IMR-90 (cell line): Measurements from ENCODE around the gene USP33. TPM values are rescaled to one million over a fixed set of nuclear protein-coding genes. Genes with fewer than 3 reads are reported as not detected.

Source experiments
- ATAC-seq: fragments of 200-7000 bp; cut with Tn5 transposase; 2 replicates; pipeline ENCODE4 v1.9.1; 2020; ENCODE audit warnings: low read depth, mild to moderate bottlenecking, moderate library complexity
- BruUV-seq: library from RNA; stranded (reverse); fragments of 400-500 nt; replicated peaks from 2 replicates; lab custom pipeline; 2021; lab: Mats Ljungman, UMichigan
- CTCF ChIA-PET: fragments of 300-600 bp; formaldehyde crosslinking; extraction: SDS; loops from one replicate; lab custom pipeline; 2021; ENCODE audit warnings: antibody characterized with exemption; lab: Yijun Ruan, JAX
- POLR2A ChIA-PET: fragments of 300-600 bp; sonication (Branson Sonifier 250); formaldehyde crosslinking; loops from one replicate; lab custom pipeline; 2022; ENCODE audit warnings: antibody characterized with exemption; ENCODE audit not compliant: unreplicated experiment; lab: Charles Lee
- DNase-seq: peaks from one replicate; pipeline ENCODE4 v3.0.0; 2013
- H2AFZ ChIP-seq: replicated peaks from 2 replicates; pipeline ENCODE3; 2013; ENCODE audit warnings: low read length, mild to moderate bottlenecking; ENCODE audit not compliant: poor library complexity
- H2AK5ac ChIP-seq: 2 replicates; pipeline ENCODE4 v1.6.1; 2013; ENCODE audit warnings: low read depth, low read length, inconsistent platforms
- H2AK9ac ChIP-seq: replicated peaks from 2 replicates; pipeline ENCODE3; 2013; ENCODE audit warnings: mild to moderate bottlenecking, low read depth, low read length, moderate library complexity; ENCODE audit not compliant: poor library complexity
- H2BK120ac ChIP-seq: 2 replicates; pipeline ENCODE4 v1.6.1; 2013; ENCODE audit warnings: low read depth, low read length, inconsistent platforms
- H2BK15ac ChIP-seq: 3 replicates; pipeline ENCODE4 v1.6.1; 2013; ENCODE audit warnings: low read depth, low read length, inconsistent platforms
- H2BK20ac ChIP-seq: 2 replicates; pipeline ENCODE4 v1.6.1; 2013; ENCODE audit warnings: low read depth, mild to moderate bottlenecking, inconsistent platforms, low read length, moderate library complexity
- H2BK5ac ChIP-seq: 2 replicates; pipeline ENCODE4 v1.6.1; 2013; ENCODE audit warnings: mild to moderate bottlenecking, low read depth, low read length, inconsistent platforms; ENCODE audit not compliant: poor library complexity, severe bottlenecking
- H3K14ac ChIP-seq: replicated peaks from 2 replicates; pipeline ENCODE4 v1.6.1; 2013; ENCODE audit warnings: low read depth, low read length, inconsistent platforms
- H3K18ac ChIP-seq: 2 replicates; pipeline ENCODE4 v1.6.1; 2013; ENCODE audit warnings: low read depth, low read length, control low read depth
- H3K23ac ChIP-seq: 2 replicates; pipeline ENCODE4 v1.6.1; 2013; ENCODE audit warnings: low read depth, low read length, inconsistent platforms
- H3K27ac ChIP-seq: 2 replicates; pipeline ENCODE4 v1.5.1; 2013; ENCODE audit warnings: mild to moderate bottlenecking, control low read depth, low read length; ENCODE audit not compliant: insufficient read depth
- H3K27me3 ChIP-seq: 2 replicates; pipeline ENCODE4 v1.6.1; 2013; ENCODE audit warnings: low read length; ENCODE audit not compliant: control insufficient read depth, insufficient read depth
- H3K36me3 ChIP-seq: 2 replicates; pipeline ENCODE4 v1.6.1; 2013; ENCODE audit warnings: low read length, mixed read lengths; ENCODE audit not compliant: control insufficient read depth, insufficient read depth
- H3K4ac ChIP-seq: 2 replicates; pipeline ENCODE4 v1.6.1; 2013; ENCODE audit warnings: low read depth, low read length, inconsistent platforms
- H3K4me1 ChIP-seq: 2 replicates; pipeline ENCODE4 v1.6.1; 2013; ENCODE audit warnings: low read length, mixed read lengths; ENCODE audit not compliant: control insufficient read depth, insufficient read depth
- H3K4me2 ChIP-seq: 2 replicates; pipeline ENCODE4 v1.6.1; 2013; ENCODE audit warnings: low read depth, mild to moderate bottlenecking, control low read depth, low read length, moderate library complexity
- H3K4me3 ChIP-seq: 2 replicates; pipeline ENCODE4 v1.5.1; 2013; ENCODE audit warnings: low read depth, mild to moderate bottlenecking, control low read depth, low read length, moderate library complexity; ENCODE audit not compliant: insufficient read depth
- H3K56ac ChIP-seq: 2 replicates; pipeline ENCODE4 v1.6.1; 2013; ENCODE audit warnings: low read length, inconsistent platforms; ENCODE audit not compliant: insufficient read depth; ENCODE audit errors: extremely low read depth
- H3K79me1 ChIP-seq, 2 experiments: 2 replicates each; pipeline ENCODE4 v1.6.1; 2013; ENCODE audit warnings: low read length in 2 of 2, inconsistent platforms in 1 of 2, low read depth in 1 of 2
- H3K9ac ChIP-seq: 2 replicates; pipeline ENCODE4 v1.6.1; 2013; ENCODE audit warnings: low read depth, low read length, control low read depth
- H3K9me1 ChIP-seq: 2 replicates; pipeline ENCODE4 v1.6.1; 2013; ENCODE audit warnings: low read length, inconsistent platforms; ENCODE audit not compliant: insufficient read depth
- H3K9me3 ChIP-seq: 2 replicates; pipeline ENCODE4 v1.6.1; 2013; ENCODE audit warnings: low read length; ENCODE audit not compliant: control insufficient read depth, insufficient read depth
- H4K20me1 ChIP-seq: 2 replicates; pipeline ENCODE4 v1.6.1; 2013; ENCODE audit warnings: low read length, inconsistent platforms; ENCODE audit not compliant: insufficient read depth
- H4K5ac ChIP-seq: 2 replicates; pipeline ENCODE4 v1.6.1; 2013; ENCODE audit warnings: mild to moderate bottlenecking, low read depth, low read length, control low read depth
- H4K8ac ChIP-seq, 2 experiments: 2 replicates each; pipeline ENCODE4 v1.6.1; 2013; ENCODE audit warnings: low read depth in 2 of 2, low read length in 2 of 2, control low read depth in 1 of 2, inconsistent platforms in 1 of 2
- H4K91ac ChIP-seq: 2 replicates; pipeline ENCODE4 v1.6.1; 2013; ENCODE audit warnings: low read depth, low read length, inconsistent platforms; ENCODE audit not compliant: insufficient read depth
- ELK1 ChIP-seq: fragments of 150-350 bp; IDR thresholded peaks from 2 replicates; pipeline ENCODE4 v1.6.1; 2016; ENCODE audit warnings: low read depth, mild to moderate bottlenecking, low read length, moderate library complexity, borderline replicate concordance
- RAD21 ChIP-seq: IDR thresholded peaks from 2 replicates; pipeline ENCODE4 v1.6.1; 2012; ENCODE audit warnings: low read length, improper control_type of control experiment
- SMC3 ChIP-seq: fragments of 150-350 bp; IDR thresholded peaks from 2 replicates; pipeline ENCODE4 v1.6.1; 2016; ENCODE audit warnings: low read depth, mild to moderate bottlenecking, antibody characterized with exemption, low read length, moderate library complexity
- WGBS, 2 experiments: methylation state at CpG; one replicate each; pipeline versions ENCODE4 v1.1.5 to v1.1.7; 2013; ENCODE audit warnings: missing lambda C conversion rate in 2 of 2; ENCODE audit not compliant: insufficient read length in 1 of 2; ENCODE audit errors: extremely low coverage in 2 of 2; 5-methylcytosine and 5-hydroxymethylcytosine counted together
- dilution Hi-C: fragments of 300-500 bp; cut with HindIII; formaldehyde crosslinking; loops from one replicate; pipeline ENCODE4 v1.14.3; 2018; ENCODE audit warnings: low sequenced_read_pairs; ENCODE audit not compliant: unreplicated experiment
- in situ Hi-C: fragments of 300-500 bp; cut with MboI; formaldehyde crosslinking; loops from 3 replicates; pipeline ENCODE4 v1.14.3; 2019; ENCODE audit warnings: low sequenced_read_pairs, inconsistent platforms, mixed read lengths
- intact Hi-C: fragments of 100-400 bp; cut with micrococcal nuclease; formaldehyde crosslinking; loops from 2 replicates; pipeline ENCODE4 v1.10.0; 2022
- polyA plus RNA-seq, 3 experiments: library from polyadenylated mRNA; depleted of rRNA; stranded (reverse); fragments of >200 nt; gene quantifications; 2 replicates each; pipeline ENCODE4 v1.2.3, GENCODE V29; 2012; ENCODE audit warnings: low replicate concordance in 1 of 3
- total RNA-seq: library from RNA; depleted of rRNA; stranded (reverse); fragments of >200 nt; gene quantifications from 2 replicates; pipeline ENCODE4 v1.2.3, GENCODE V29; 2012

Gene USP33
- total and polyA plus RNA-seq, 2 of the 4 experiments (the other 2 are of a cell fraction), result 33.7 to 64.5 TPM

- H3K27ac ChIP-seq, result no peak overlapping the region
- no peaks in the 10 kb centered on the region for H3K27me3 ChIP-seq
- ChIA-PET POLR2A (no interaction called here), CTCF (no interaction called here)
- H3K4me3 ChIP-seq, result no peak overlapping the region
- no peak overlapping the region for H3K14ac ChIP-seq
- no peak overlapping the region for H4K8ac ChIP-seq
- ATAC-seq (no peak), DNase-seq (no peak)
- 0 out of 2 replicates have a peak overlapping the region, but pooled peaks have one; percentile 39 for H2AK5ac ChIP-seq
- no peak overlapping the region for H3K18ac ChIP-seq
- H3K36me3 ChIP-seq, result no peaks in the 10 kb centered on the region
- TF ChIP-seq RAD21 (no peak), ELK1 (no peak), SMC3 (no peak)
- no peak overlapping the region for H3K4me2 ChIP-seq
- intact Hi-C loops (no loop called here), in situ Hi-C loops (no loop called here), dilution Hi-C loops (no loop called here)
- H4K5ac ChIP-seq, result no peak overlapping the region; the same call in 1 of the 2 replicates
- no peak overlapping the region for H2AFZ ChIP-seq
- 0 out of 2 replicates have a peak overlapping the region, but pooled peaks have one; percentile 12 for H3K23ac ChIP-seq
- H2BK20ac ChIP-seq, result no peak overlapping the region
- H4K20me1 ChIP-seq, result peaks cover 38% of the 10 kb centered on the region
- peaks cover 5 to 40% of the 10 kb centered on the region in 2 experiments; a peak in 2 of 4 replicates for H3K79me1 ChIP-seq
- H2BK15ac ChIP-seq, result no peak overlapping the region
- no peak overlapping the region for H2AK9ac ChIP-seq
- H3K9me1 ChIP-seq, result peaks cover 4% of the 10 kb centered on the region; the same call in 1 of the 2 replicates
- H2BK120ac ChIP-seq, result no peak overlapping the region
- H3K4me1 ChIP-seq, result peaks cover 17% of the 10 kb centered on the region
- no peak overlapping the region for H4K91ac ChIP-seq
- BruUV-seq, result no TSS peak
- no peak overlapping the region for H3K9ac ChIP-seq
- H3K56ac ChIP-seq, result no peak overlapping the region
- H3K4ac ChIP-seq, result no peak overlapping the region
- WGBS, 2 experiments, result 81% methylated on average over 4 of the region's 6 CpGs; no CpG with 5 or more reads in 1 of the 2 experiments
- peak overlapping the region; percentile 1 for H2BK5ac ChIP-seq
- H3K9me3 ChIP-seq, result no peaks in the 10 kb centered on the region
Observed at GRCh38 chr1:77673030-77673429, 86.6 kb downstream of the USP33 start.
